Measurements from ENCODE around the gene NSMF. TPM values are rescaled to one million over a fixed set of nuclear protein-coding genes. Genes with fewer than 3 reads are reported as not detected.
"Not testable (repeated sequence)": the region's sequence is repeated elsewhere in the genome, so short reads cannot be mapped to it uniquely, and the experiment has no call there.

NSMF gene
- total RNA-seq, 5 donors from 2014 or later (not counting 1 experiment from before 2014, with no cell fraction given), result 40.5 to 89.5 (median 51.7) TPM

DNA sequence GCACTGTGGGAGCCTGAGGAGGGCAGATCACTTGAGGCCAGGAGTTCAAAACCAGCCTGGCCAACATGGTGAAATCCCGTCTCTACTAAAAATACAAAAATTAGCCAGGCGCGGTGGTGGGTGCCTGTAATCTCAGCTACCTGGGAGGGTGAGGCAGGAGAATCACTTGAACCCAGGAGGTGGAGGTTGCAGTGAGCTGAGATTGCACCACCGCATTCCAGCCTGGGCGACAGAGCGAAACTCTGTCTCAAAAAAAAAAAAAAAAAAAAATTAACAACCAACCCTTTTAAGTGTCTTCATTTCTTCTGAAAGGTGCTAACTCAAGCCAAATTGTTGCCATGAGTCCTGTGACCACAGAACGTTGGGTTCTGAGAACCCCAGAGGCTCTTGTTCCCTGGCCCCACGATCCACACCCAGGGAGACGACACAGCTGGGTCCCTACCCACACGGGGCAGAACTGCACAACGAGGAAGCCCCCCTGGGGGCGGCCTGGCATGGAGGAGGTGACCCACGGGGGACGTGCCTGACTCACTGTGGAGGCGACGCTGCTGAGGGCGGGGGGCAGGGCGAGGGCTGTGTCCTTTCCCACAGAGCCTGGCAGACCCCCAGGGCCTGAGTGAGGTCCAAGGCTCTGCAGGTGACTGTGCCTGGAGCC lies 48.8 kb downstream of the NSMF start:
- H3K27me3 Mint-ChIP-seq; H3K9me3 ChIP-seq; H3K36me3 ChIP-seq (ENCODE audit: control insufficient read depth in 2 of 2, extremely low read depth in 1 of 2, insufficient read depth in 1 of 2, low read length in 1 of 2); H3K27ac Mint-ChIP-seq; CTCF ChIA-PET; ATAC-seq (replicated peaks in 1 of 4); DNase-seq; POLR2A ChIA-PET; H3K9me3 Mint-ChIP-seq; H3K36me3 Mint-ChIP-seq; H3K27ac ChIP-seq (ENCODE audit: low read length); H3K4me3 ChIP-seq (ENCODE audit: control insufficient read depth in 1 of 2, extremely low read depth in 1 of 2, low read length in 1 of 2): not testable (repeated sequence)
- H3K4me1 Mint-ChIP-seq, result peaks cover 8 to 27% (median 12%) of the 10 kb centered on the region in 3 donors
- peak overlapping the region in 1 of 3 donors; percentile 42 for H3K4me3 Mint-ChIP-seq
- H3K4me1 ChIP-seq (ENCODE audit: control insufficient read depth in 1 of 2, extremely low read depth in 1 of 2, insufficient read depth in 2 of 2, low read length in 2 of 2), result peaks cover 0 to 33% of the 10 kb centered on the region in 2 experiments
- WGBS (ENCODE audit: insufficient coverage), result 49% methylated on average over 12 of the region's 18 CpGs
- H3K27me3 ChIP-seq (replicated peaks in 1 of 2; ENCODE audit: control insufficient read depth in 2 of 2, extremely low read depth in 1 of 2, insufficient read depth in 2 of 2, low read length in 1 of 2), result peaks cover 0 to 34% of the 10 kb centered on the region in 2 experiments

DNA sequence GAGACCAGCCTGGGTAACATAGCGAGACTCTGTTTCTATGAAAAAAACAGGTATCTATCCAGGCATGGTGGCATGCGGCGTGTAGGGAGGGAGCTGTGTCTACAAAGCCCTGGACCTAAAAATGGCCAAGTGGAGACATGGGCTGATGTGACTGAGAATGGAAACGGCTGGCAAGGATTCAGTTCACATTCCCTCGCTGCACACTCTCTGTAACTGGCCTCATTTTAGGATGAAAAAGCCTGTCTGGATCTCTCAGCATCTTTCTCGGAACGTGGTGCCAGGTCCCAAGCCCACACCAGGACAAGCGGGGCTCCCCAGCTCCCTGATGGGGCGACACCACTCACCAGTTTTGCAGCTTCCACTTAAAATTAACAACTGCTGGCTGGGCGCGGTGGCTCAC lies 49.6 kb downstream of the NSMF start:
- no peak for DNase-seq
- Mint-ChIP-seq H3K9me3 (no peaks in the 10 kb centered on the region), H3K4me3 (no peak overlapping the region), H3K27ac (no peak overlapping the region), H3K36me3 (peaks cover 3% of the 10 kb centered on the region), H3K4me1 (peaks cover 8 to 25% (median 10%) of the 10 kb centered on the region in 3 donors), H3K27me3 (peaks cover 0 to 3% of the 10 kb centered on the region in 2 donors)
- Histone ChIP-seq H3K4me3 (ENCODE audit: control insufficient read depth in 1 of 2, extremely low read depth in 1 of 2, low read length in 1 of 2) (no peak overlapping the region), H3K27me3 (replicated peaks in 1 of 2; ENCODE audit: control insufficient read depth in 2 of 2, extremely low read depth in 1 of 2, insufficient read depth in 2 of 2, low read length in 1 of 2) (peaks cover 0 to 35% of the 10 kb centered on the region in 2 experiments), H3K27ac (ENCODE audit: low read length) (no peak overlapping the region), H3K9me3 (no peaks in the 10 kb centered on the region), H3K36me3 (ENCODE audit: control insufficient read depth in 2 of 2, extremely low read depth in 1 of 2, insufficient read depth in 1 of 2, low read length in 1 of 2) (no peaks in the 10 kb centered on the region), H3K4me1 (ENCODE audit: control insufficient read depth in 1 of 2, extremely low read depth in 1 of 2, insufficient read depth in 2 of 2, low read length in 2 of 2) (peaks cover 0 to 33% of the 10 kb centered on the region in 2 experiments)
- 94% methylated on average over 11 of the region's 11 CpGs for WGBS (ENCODE audit: insufficient coverage)
- ChIA-PET CTCF (no interaction called here), POLR2A (no interaction called here)
- ATAC-seq (replicated peaks in 1 of 4), result no peak

DNA sequence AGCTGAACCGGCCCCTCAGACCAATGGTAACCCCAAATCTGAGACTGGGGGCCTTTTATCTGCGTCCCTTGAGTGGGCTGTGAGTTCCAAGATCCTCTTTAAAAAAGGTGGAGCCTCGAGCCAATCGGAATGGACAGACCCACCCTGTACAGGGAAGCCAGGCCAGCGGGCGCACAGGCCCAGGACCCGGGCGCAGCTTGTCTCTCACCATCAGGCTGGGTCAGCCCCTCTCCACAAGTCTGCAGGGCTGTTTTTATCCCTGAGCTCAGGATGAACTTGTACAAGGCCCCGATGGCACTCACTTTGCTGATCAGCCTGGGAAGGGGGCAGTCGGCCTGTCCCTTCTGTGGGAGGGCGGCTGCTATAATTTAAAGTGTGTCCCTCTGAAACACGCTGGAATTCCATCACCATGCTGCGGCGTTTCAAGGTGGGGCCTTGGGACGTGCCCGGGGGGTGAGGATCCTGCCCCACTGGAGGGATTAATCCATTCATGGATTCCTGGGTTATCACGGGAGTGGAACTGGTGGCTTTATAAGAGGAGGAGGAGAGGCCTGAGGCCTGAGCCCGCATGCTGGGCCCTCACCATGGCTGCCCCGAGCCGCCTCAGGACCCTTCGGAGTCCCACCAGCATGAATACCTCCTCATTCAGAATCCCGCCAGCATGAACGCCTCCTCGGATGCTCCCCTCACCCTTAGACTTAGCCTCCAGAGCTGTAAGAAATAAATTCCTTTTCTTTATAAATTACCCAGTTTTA lies 50.3 kb downstream of the NSMF start:
- 97% methylated on average over 17 of the region's 24 CpGs for WGBS (ENCODE audit: insufficient coverage)
- H3K36me3 ChIP-seq (ENCODE audit: control insufficient read depth in 2 of 2, extremely low read depth in 1 of 2, insufficient read depth in 1 of 2, low read length in 1 of 2), result no peaks in the 10 kb centered on the region
- H3K4me1 ChIP-seq (ENCODE audit: control insufficient read depth in 1 of 2, extremely low read depth in 1 of 2, insufficient read depth in 2 of 2, low read length in 2 of 2), result peaks cover 0 to 33% of the 10 kb centered on the region in 2 experiments
- Mint-ChIP-seq H3K36me3 (peaks cover 3% of the 10 kb centered on the region), H3K27ac (no peak overlapping the region), H3K4me1 (peaks cover 6 to 21% (median 8%) of the 10 kb centered on the region in 3 donors), H3K9me3 (no peaks in the 10 kb centered on the region), H3K27me3 (peaks cover 0 to 3% of the 10 kb centered on the region in 2 donors), H3K4me3 (no peak overlapping the region)
- ATAC-seq (replicated peaks in 1 of 4) (no peak), DNase-seq (no peak)
- peaks cover 0 to 35% of the 10 kb centered on the region in 2 experiments for H3K27me3 ChIP-seq (replicated peaks in 1 of 2; ENCODE audit: control insufficient read depth in 2 of 2, extremely low read depth in 1 of 2, insufficient read depth in 2 of 2, low read length in 1 of 2)
- POLR2A ChIA-PET, result no interaction called here
- CTCF ChIA-PET, result interaction anchor here in 1 of 2 donors (0.6 kb wide), 1 partner anchor 115 kb away, joined by 8 read pairs; no protein-coding TSS in a partner anchor
- H3K9me3 ChIP-seq, result no peaks in the 10 kb centered on the region
- H3K27ac ChIP-seq (ENCODE audit: low read length), result no peak overlapping the region
- no peak overlapping the region for H3K4me3 ChIP-seq (ENCODE audit: control insufficient read depth in 1 of 2, extremely low read depth in 1 of 2, low read length in 1 of 2)

DNA sequence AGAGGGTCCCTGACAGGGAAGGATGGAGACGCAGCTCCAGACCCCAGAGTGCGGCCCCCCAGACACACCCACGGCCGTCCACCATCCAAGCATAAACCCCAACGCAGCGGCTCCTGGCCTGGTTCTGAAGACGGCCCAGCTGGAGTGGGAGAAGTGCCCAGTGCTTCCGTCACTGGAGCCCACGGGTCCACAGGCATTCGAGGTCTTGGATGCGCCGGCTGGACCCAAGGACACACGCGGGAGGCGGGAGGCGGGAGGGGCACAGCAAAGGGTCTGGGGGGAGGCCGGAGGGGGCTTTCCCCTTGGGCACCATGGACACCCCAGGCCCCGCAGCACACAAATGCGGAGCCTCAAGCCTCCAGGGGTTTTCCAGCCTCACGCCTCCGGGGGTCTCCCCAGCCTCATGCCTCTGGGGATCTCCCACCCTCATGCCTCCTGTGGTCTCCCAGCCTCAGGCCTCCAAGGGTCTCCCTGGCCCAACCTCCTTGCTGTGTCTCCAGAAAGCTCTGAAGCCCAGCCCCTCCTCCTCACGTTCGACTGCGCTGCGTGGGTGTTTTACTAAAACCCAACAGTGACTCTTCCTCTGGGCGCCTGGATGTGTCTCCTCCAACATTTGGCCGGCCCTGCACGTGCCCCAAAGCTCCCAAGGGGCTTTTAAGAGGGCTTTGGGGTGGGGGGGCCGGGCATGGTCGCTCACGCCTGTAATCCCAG lies 51.4 kb downstream of the NSMF start:
- no peak overlapping the region for H3K27ac Mint-ChIP-seq
- peaks cover 2 to 14% (median 8%) of the 10 kb centered on the region in 3 donors for H3K4me1 Mint-ChIP-seq
- no peaks in the 10 kb centered on the region for H3K9me3 Mint-ChIP-seq
- Histone ChIP-seq H3K4me3 (ENCODE audit: control insufficient read depth in 1 of 2, extremely low read depth in 1 of 2, low read length in 1 of 2) (no peak overlapping the region), H3K27me3 (replicated peaks in 1 of 2; ENCODE audit: control insufficient read depth in 2 of 2, extremely low read depth in 1 of 2, insufficient read depth in 2 of 2, low read length in 1 of 2) (peaks cover 0 to 35% of the 10 kb centered on the region in 2 experiments), H3K4me1 (ENCODE audit: control insufficient read depth in 1 of 2, extremely low read depth in 1 of 2, insufficient read depth in 2 of 2, low read length in 2 of 2) (peaks cover 0 to 33% of the 10 kb centered on the region in 2 experiments), H3K36me3 (ENCODE audit: control insufficient read depth in 2 of 2, extremely low read depth in 1 of 2, insufficient read depth in 1 of 2, low read length in 1 of 2) (no peaks in the 10 kb centered on the region), H3K9me3 (no peaks in the 10 kb centered on the region), H3K27ac (ENCODE audit: low read length) (no peak overlapping the region)
- peaks cover 0 to 3% of the 10 kb centered on the region in 2 donors for H3K27me3 Mint-ChIP-seq
- ChIA-PET POLR2A (no interaction called here), CTCF (no interaction called here)
- peaks cover 3% of the 10 kb centered on the region for H3K36me3 Mint-ChIP-seq
- 78% methylated on average over 21 of the region's 31 CpGs for WGBS (ENCODE audit: insufficient coverage)
- no peak for DNase-seq
- H3K4me3 Mint-ChIP-seq, result peak overlapping the region in 1 of 3 donors; percentile 31
- ATAC-seq (replicated peaks in 1 of 4), result no peak

DNA sequence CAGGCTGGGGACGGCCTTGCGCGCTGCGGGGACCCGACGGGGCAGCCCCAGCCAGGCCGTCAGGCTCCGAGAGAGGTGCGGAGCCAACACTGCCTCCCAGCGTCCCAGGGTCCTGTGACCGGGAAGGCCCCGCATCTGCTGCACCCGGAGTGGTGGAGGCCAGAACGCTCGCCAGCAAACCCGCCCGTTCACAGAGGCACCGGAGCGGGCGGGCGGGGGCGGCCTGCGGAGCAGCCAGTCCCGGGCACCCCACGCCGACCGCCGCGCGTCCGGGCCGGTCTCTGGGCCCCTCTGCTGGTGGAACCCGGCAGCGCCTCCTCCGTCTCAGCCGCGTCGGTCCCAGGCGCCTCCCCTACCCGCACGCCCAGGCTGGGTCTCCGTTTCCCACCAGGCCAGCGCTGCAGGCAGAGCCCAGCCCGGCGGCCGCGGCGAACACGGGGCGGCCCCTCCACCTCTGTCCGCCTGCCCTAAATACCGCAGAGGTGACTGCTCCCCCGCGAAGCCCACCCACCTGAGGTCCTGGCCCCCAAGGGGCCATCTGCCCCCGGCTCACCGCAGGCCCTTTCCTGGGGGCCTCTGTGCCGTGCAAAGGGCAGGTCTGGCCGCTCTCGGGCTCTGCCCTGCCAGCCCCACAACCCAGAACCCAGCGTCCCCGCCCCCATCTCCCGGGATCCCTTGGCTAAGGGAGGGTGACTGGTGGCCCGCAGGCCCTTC lies 52.1 kb downstream of the NSMF start:
- peaks cover 0 to 35% of the 10 kb centered on the region in 2 experiments for H3K27me3 ChIP-seq (replicated peaks in 1 of 2; ENCODE audit: control insufficient read depth in 2 of 2, extremely low read depth in 1 of 2, insufficient read depth in 2 of 2, low read length in 1 of 2)
- H3K27ac Mint-ChIP-seq, result no peak overlapping the region
- ATAC-seq (replicated peaks in 1 of 4) (peak; percentile 90 to 97 (median 92)), DNase-seq (peak; percentile 24 to 76 (median 59))
- no peak overlapping the region for H3K4me3 Mint-ChIP-seq
- WGBS (ENCODE audit: insufficient coverage), result 2% methylated on average over 55 of the region's 63 CpGs
- H3K4me1 ChIP-seq (ENCODE audit: control insufficient read depth in 1 of 2, extremely low read depth in 1 of 2, insufficient read depth in 2 of 2, low read length in 2 of 2), result peaks cover 0 to 31% of the 10 kb centered on the region in 2 experiments
- peaks cover 10% of the 10 kb centered on the region for H3K36me3 Mint-ChIP-seq
- CTCF ChIA-PET, result no interaction called here
- H3K36me3 ChIP-seq (ENCODE audit: control insufficient read depth in 2 of 2, extremely low read depth in 1 of 2, insufficient read depth in 1 of 2, low read length in 1 of 2), result no peaks in the 10 kb centered on the region
- H3K27ac ChIP-seq (ENCODE audit: low read length), result no peak overlapping the region
- peaks cover 2 to 16% (median 8%) of the 10 kb centered on the region in 3 donors for H3K4me1 Mint-ChIP-seq
- H3K9me3 ChIP-seq, result no peaks in the 10 kb centered on the region
- H3K27me3 Mint-ChIP-seq, result peaks cover 0 to 3% of the 10 kb centered on the region in 2 donors
- H3K4me3 ChIP-seq (ENCODE audit: control insufficient read depth in 1 of 2, extremely low read depth in 1 of 2, low read length in 1 of 2), result peak overlapping the region in 1 of 2 donors; percentile 19
- H3K9me3 Mint-ChIP-seq, result no peaks in the 10 kb centered on the region
- POLR2A ChIA-PET, result no interaction called here
